ENCODE measurements around the gene PTPN9. TPM values are rescaled to one million over a fixed set of nuclear protein-coding genes. Genes with fewer than 3 reads are reported as not detected.

The PTPN9 gene
- total RNA-seq, 1 donor from 2014 or later = 138 TPM

DNA sequence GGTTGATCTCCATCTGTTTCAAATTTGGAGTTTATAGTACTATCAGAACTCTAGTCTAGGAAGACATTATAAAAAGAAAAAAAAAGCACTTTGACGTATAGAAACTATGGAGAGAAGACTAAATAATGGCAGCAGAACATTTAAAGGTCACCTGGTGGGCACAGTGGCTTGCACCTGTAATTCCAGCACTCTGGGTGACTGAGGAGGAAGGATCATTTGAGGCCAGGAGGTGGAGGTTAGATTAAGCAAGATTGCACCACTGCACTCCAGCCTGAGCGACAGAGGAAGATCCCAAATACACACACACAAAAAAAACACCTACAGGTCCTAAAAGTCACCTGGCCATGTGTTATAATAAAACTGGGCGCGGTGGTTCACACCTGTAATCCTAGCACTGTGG, 141.4 kb downstream of the PTPN9 start:
- H3K27me3 Mint-ChIP-seq (ENCODE audit: unreplicated experiment) = no peaks in the 10 kb centered on the region
- no peak for DNase-seq
- no peaks in the 10 kb centered on the region for H3K36me3 Mint-ChIP-seq (ENCODE audit: unreplicated experiment)
- TF ChIP-seq, protein P1, sequence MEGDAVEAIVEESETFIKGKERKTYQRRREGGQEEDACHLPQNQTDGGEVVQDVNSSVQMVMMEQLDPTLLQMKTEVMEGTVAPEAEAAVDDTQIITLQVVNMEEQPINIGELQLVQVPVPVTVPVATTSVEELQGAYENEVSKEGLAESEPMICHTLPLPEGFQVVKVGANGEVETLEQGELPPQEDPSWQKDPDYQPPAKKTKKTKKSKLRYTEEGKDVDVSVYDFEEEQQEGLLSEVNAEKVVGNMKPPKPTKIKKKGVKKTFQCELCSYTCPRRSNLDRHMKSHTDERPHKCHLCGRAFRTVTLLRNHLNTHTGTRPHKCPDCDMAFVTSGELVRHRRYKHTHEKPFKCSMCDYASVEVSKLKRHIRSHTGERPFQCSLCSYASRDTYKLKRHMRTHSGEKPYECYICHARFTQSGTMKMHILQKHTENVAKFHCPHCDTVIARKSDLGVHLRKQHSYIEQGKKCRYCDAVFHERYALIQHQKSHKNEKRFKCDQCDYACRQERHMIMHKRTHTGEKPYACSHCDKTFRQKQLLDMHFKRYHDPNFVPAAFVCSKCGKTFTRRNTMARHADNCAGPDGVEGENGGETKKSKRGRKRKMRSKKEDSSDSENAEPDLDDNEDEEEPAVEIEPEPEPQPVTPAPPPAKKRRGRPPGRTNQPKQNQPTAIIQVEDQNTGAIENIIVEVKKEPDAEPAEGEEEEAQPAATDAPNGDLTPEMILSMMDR (IDR thresholded peaks at IDR 0.05; ENCODE audit: partially characterized antibody, unreplicated experiment) = no peak
- H3K9me3 Mint-ChIP-seq (ENCODE audit: unreplicated experiment) = peaks cover 2% of the 10 kb centered on the region
- no peaks in the 10 kb centered on the region for H3K4me1 Mint-ChIP-seq (ENCODE audit: low read depth, unreplicated experiment)
- H3K27ac Mint-ChIP-seq (ENCODE audit: unreplicated experiment) = no peak overlapping the region
- H3K4me3 Mint-ChIP-seq (ENCODE audit: unreplicated experiment) = no peak overlapping the region

DNA sequence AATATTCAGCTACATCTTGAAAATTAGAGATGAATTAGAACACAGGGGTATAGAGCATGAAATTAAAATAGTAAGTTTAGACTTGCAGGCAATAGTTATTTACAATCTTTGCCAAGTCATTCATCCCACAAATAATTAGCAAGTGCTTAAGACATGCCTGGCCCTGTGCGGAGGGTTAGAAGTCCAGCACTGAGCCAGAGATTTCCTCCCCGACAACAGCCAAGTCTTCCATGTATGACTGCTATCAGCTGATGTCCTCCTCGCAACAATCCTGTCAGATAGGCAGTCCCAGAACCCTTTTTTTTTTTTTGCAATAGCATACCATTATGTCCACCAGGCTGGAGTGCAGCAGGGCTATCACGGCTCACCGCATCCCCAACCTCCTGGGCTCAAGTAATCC, 142.2 kb downstream of the PTPN9 start:
- Mint-ChIP-seq H3K27me3 (ENCODE audit: unreplicated experiment) (no peaks in the 10 kb centered on the region), H3K36me3 (ENCODE audit: unreplicated experiment) (no peaks in the 10 kb centered on the region), H3K9me3 (ENCODE audit: unreplicated experiment) (peaks cover 2% of the 10 kb centered on the region), H3K27ac (ENCODE audit: unreplicated experiment) (no peak overlapping the region), H3K4me3 (ENCODE audit: unreplicated experiment) (no peak overlapping the region), H3K4me1 (ENCODE audit: low read depth, unreplicated experiment) (no peaks in the 10 kb centered on the region)
- TF ChIP-seq, protein P1 (IDR thresholded peaks at IDR 0.05; ENCODE audit: partially characterized antibody, unreplicated experiment) = no peak
- no peak for DNase-seq

DNA sequence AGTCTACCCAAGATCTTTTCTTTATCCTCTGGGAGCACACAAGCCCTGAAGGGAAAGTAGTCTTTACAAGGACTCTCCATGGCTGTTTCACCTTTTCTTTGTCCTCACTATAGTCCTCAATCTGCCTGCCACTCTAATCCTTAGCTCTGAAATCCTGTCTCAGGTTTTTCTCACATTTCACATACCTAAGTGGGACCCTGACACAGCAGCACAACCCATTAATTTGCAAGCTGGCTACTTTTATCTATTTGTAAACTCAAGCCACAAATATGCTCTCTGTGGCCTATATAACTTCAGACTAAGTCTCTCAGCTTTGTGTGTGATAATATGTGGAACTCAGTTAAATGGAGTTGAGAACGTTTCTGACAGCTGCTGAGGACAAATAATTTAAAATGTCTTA, 147.4 kb downstream of the PTPN9 start:
- TF ChIP-seq, protein P1 (IDR thresholded peaks at IDR 0.05; ENCODE audit: partially characterized antibody, unreplicated experiment) = no peak
- Mint-ChIP-seq H3K4me3 (ENCODE audit: unreplicated experiment) (no peak overlapping the region), H3K36me3 (ENCODE audit: unreplicated experiment) (peaks cover 4% of the 10 kb centered on the region), H3K4me1 (ENCODE audit: low read depth, unreplicated experiment) (no peaks in the 10 kb centered on the region), H3K27ac (ENCODE audit: unreplicated experiment) (no peak overlapping the region), H3K9me3 (ENCODE audit: unreplicated experiment) (peaks cover 2% of the 10 kb centered on the region), H3K27me3 (ENCODE audit: unreplicated experiment) (no peaks in the 10 kb centered on the region)
- DNase-seq = no peak

DNA sequence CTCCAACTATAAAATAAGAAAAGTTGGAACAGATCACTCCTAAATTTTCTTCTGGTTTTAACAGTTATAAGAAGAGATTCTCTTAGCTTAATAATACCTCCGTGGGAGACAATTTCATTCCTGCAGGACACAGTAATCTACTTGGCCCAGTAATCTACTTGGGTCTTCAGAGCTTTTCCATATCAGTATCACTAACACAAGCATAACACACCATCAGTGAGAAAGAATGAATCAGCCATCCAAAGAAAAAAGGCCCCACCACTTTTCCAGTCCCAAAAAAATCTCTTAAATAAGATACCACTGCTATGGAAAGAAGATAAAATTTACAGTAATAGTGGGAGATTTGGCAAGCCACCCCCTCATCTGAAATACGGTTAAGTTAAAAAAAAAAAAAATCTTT, 147.8 kb downstream of the PTPN9 start:
- Mint-ChIP-seq H3K4me1 (ENCODE audit: low read depth, unreplicated experiment) (no peaks in the 10 kb centered on the region), H3K27ac (ENCODE audit: unreplicated experiment) (no peak overlapping the region), H3K36me3 (ENCODE audit: unreplicated experiment) (peaks cover 4% of the 10 kb centered on the region)

DNA sequence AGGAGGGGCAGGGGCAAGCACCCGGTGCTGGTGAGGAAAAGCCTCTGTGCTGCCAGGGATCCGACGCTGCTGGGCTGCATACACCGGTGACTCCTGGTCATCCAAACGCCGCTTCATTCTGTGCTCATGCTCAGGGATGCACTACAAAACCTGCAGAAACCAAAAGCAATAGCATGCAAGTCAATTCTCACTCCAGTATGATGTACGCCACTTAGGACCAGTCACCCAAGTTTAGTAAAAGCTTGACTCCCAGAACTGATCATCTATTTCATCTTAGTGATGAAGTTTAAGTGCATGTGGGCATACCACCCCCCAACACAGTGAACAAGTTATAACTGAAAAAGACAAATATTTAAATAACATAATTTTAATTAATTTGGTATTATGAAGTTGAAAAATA, 148.9 kb downstream of the PTPN9 start:
- Mint-ChIP-seq H3K36me3 (ENCODE audit: unreplicated experiment) (peaks cover 4% of the 10 kb centered on the region), H3K27me3 (ENCODE audit: unreplicated experiment) (no peaks in the 10 kb centered on the region), H3K4me3 (ENCODE audit: unreplicated experiment) (no peak overlapping the region), H3K4me1 (ENCODE audit: low read depth, unreplicated experiment) (no peaks in the 10 kb centered on the region), H3K27ac (ENCODE audit: unreplicated experiment) (no peak overlapping the region), H3K9me3 (ENCODE audit: unreplicated experiment) (peaks cover 2% of the 10 kb centered on the region)
- TF ChIP-seq, protein P1 (IDR thresholded peaks at IDR 0.05; ENCODE audit: partially characterized antibody, unreplicated experiment) = no peak
- DNase-seq = no peak

More for the DNA sequence above, 147.8 kb downstream of the PTPN9 start:
- TF ChIP-seq, protein P1 (IDR thresholded peaks at IDR 0.05; ENCODE audit: partially characterized antibody, unreplicated experiment) = no peak
- H3K9me3 Mint-ChIP-seq (ENCODE audit: unreplicated experiment) = peaks cover 2% of the 10 kb centered on the region
- no peak for DNase-seq
- H3K27me3 Mint-ChIP-seq (ENCODE audit: unreplicated experiment) = no peaks in the 10 kb centered on the region
- H3K4me3 Mint-ChIP-seq (ENCODE audit: unreplicated experiment) = no peak overlapping the region
